Suppressor macrophage (primary cell): ENCODE measurements around the gene CNIH4.
A peak's percentile ranks its signal among the peaks of the same experiment; 100 is the strongest.
"Not testable (repeated sequence)": the region's sequence is repeated elsewhere in the genome, so short reads cannot be mapped to it uniquely, and the experiment has no call there.

Source experiments
- DNase-seq, 4 experiments: peaks; one replicate each; pipeline ENCODE4 v3.0.0-alpha.2; 2020 to 2022
- total RNA-seq, 17 experiments: gene quantifications; one replicate each; lab custom pipeline; 2026; ENCODE audit warnings: mixed read lengths in 6 of 17, inconsistent platforms in 3 of 17; lab: John Stamatoyannopoulos, UW

The CNIH4 gene
- 17.3 to 54.7 (median 38.2) reads per million in 17 experiments for total RNA-seq

- DNase-seq = peak; percentile 93 to 97 (median 96)
These were observed at the start of gene CNIH4 for GRCh38 chr1:224356685-224357625. CNIH4 (plus strand) TSS chr1:224356879; CDS start chr1:224356925, 46 bp downstream.

GRCh38 chr1:224308064-224308463 lies 48.6 kb upstream of the CNIH4 start:
- no peak for DNase-seq

GRCh38 chr1:224311503-224311902 lies 45.2 kb upstream of the CNIH4 start:
- DNase-seq = not testable (repeated sequence)

GRCh38 chr1:224312025-224312424 lies 44.7 kb upstream of the CNIH4 start:
- no peak for DNase-seq

- DNase-seq = no peak
These were observed 39.2 kb upstream of the CNIH4 start for GRCh38 chr1:224317383-224318045.

- no peak for DNase-seq
These were observed 35.0 kb upstream of the CNIH4 start for GRCh38 chr1:224321706-224322105.

GRCh38 chr1:224325959-224326358 lies 30.7 kb upstream of the CNIH4 start:
- DNase-seq = no peak

GRCh38 chr1:224328644-224329043 lies 28.0 kb upstream of the CNIH4 start:
- no peak for DNase-seq

- no peak for DNase-seq
These were observed 27.2 kb upstream of the CNIH4 start for GRCh38 chr1:224329484-224329841.

GRCh38 chr1:224329842-224330753 lies 26.6 kb upstream of the CNIH4 start, which contains the start of gene NVL:
NVL (minus strand) TSS chr1:224330172; CDS start chr1:224330127, 45 bp downstream.
- DNase-seq = peak; percentile 89 to 95 (median 93)

- DNase-seq = peak in 2 of 4 experiments; percentile 41 to 45
These were observed 25.4 kb upstream of the CNIH4 start for GRCh38 chr1:224331326-224331725.

GRCh38 chr1:224331824-224332223 lies 24.9 kb upstream of the CNIH4 start:
- DNase-seq = no peak

- peak; percentile 72 to 88 (median 80) for DNase-seq
These were observed 23.3 kb upstream of the CNIH4 start for GRCh38 chr1:224333309-224333926.

GRCh38 chr1:224333939-224334786 lies 22.5 kb upstream of the CNIH4 start:
- peak; percentile 57 to 84 (median 65) for DNase-seq

GRCh38 chr1:224338150-224338838 lies 18.4 kb upstream of the CNIH4 start:
- peak in 1 of 4 experiments; percentile 14 for DNase-seq

- DNase-seq = no peak
These were observed 17.1 kb upstream of the CNIH4 start for GRCh38 chr1:224339442-224340033.

GRCh38 chr1:224340453-224341384 lies 16.0 kb upstream of the CNIH4 start:
- peak in 3 of 4 experiments; percentile 26 to 62 (median 49) for DNase-seq

GRCh38 chr1:224343679-224344078 lies 13.0 kb upstream of the CNIH4 start:
- peak in 2 of 4 experiments; percentile 14 to 17 for DNase-seq

- DNase-seq = no peak
These were observed 8.5 kb upstream of the CNIH4 start for GRCh38 chr1:224348137-224348536.
